Urinary bladder (tissue), 4 donors: ENCODE data around the gene FAM163B. TPM values are rescaled to one million over a fixed set of nuclear protein-coding genes. Genes with fewer than 3 reads are reported as not detected.

Experiments used
- DNase-seq: peaks from one replicate; pipeline ENCODE4 v3.0.0-alpha.2; 2015; ENCODE audit errors: extremely low spot score
- H3K27ac ChIP-seq: one replicate; pipeline ENCODE4 v1.5.1; 2013; ENCODE audit warnings: low read depth, mild to moderate bottlenecking, moderate library complexity
- H3K36me3 ChIP-seq: one replicate; pipeline ENCODE4 v1.6.1; 2013; ENCODE audit warnings: mild to moderate bottlenecking, moderate library complexity; ENCODE audit not compliant: insufficient read depth
- H3K4me1 ChIP-seq: one replicate; pipeline ENCODE4 v1.6.1; 2013; ENCODE audit warnings: mild to moderate bottlenecking, moderate library complexity; ENCODE audit not compliant: insufficient read depth
- H3K4me3 ChIP-seq: one replicate; pipeline ENCODE4 v1.5.1; 2013; ENCODE audit warnings: low read depth, low read length
- WGBS: extraction: QIAGEN DNeasy Blood & Tissue Kit; methylation state at CpG from one replicate; pipeline ENCODE4 v1.1.7; 2013; 5-methylcytosine and 5-hydroxymethylcytosine counted together
- polyA plus RNA-seq: library from polyadenylated mRNA; stranded (reverse); fragments of 200-250 nt; gene quantifications from one replicate; pipeline ENCODE4 v1.2.3, GENCODE V29; 2013
- total RNA-seq: library from RNA; depleted of rRNA; stranded (reverse); fragments of >200 nt; gene quantifications from one replicate; pipeline ENCODE4 v1.2.3, GENCODE V29; 2014
- donor health status: healthy with polysubstance abuse.
- donor health status: healthy.

FAM163B gene
- total and polyA plus RNA-seq, 2 donors, result 0.26 to 0.86 TPM

GRCh38 chr9:133536536-133536935 is 72.7 kb downstream of the FAM163B start:
- Histone ChIP-seq H3K4me1 (no peaks in the 10 kb centered on the region), H3K36me3 (no peaks in the 10 kb centered on the region), H3K4me3 (no peak overlapping the region), H3K27ac (no peak overlapping the region)
- WGBS, result 95% methylated on average over 9 of the region's 9 CpGs
- DNase-seq, result no peak

GRCh38 chr9:133536080-133536479 is 73.1 kb downstream of the FAM163B start:
- no peaks in the 10 kb centered on the region for H3K36me3 ChIP-seq
- DNase-seq, result no peak
- no peaks in the 10 kb centered on the region for H3K4me1 ChIP-seq
- H3K27ac ChIP-seq, result no peak overlapping the region
- 86% methylated on average over 11 of the region's 11 CpGs for WGBS
- no peak overlapping the region for H3K4me3 ChIP-seq

- DNase-seq, result no peak
- Histone ChIP-seq H3K4me3 (peak overlapping the region; percentile 35), H3K27ac (no peak overlapping the region), H3K36me3 (no peaks in the 10 kb centered on the region), H3K4me1 (no peaks in the 10 kb centered on the region)
- 55% methylated on average over 13 of the region's 13 CpGs for WGBS
Observed at GRCh38 chr9:133535306-133535877, 73.8 kb downstream of the FAM163B start.

GRCh38 chr9:133534346-133535291 is 74.6 kb downstream of the FAM163B start, which contains the start of gene ADAMTSL2:
ADAMTSL2 (plus strand) TSS chr9:133534704; CDS start chr9:133536713, 2,009 bp downstream.
- H3K27ac ChIP-seq, result no peak within 1 kb of the TSS
- no peaks in the 10 kb centered on the region for H3K4me1 ChIP-seq
- H3K4me3 ChIP-seq, result peak within 1 kb of the TSS; percentile 35
- DNase-seq, result no peak
- 2% methylated on average over 67 of the region's 70 CpGs for WGBS
- H3K36me3 ChIP-seq, result no peaks in the 10 kb centered on the region

- no peak overlapping the region for H3K4me3 ChIP-seq
- no peak overlapping the region for H3K27ac ChIP-seq
- H3K36me3 ChIP-seq, result no peaks in the 10 kb centered on the region
- no peaks in the 10 kb centered on the region for H3K4me1 ChIP-seq
- WGBS, result 49% methylated on average over 9 of the region's 9 CpGs
- DNase-seq, result no peak
Observed at GRCh38 chr9:133533857-133534256, 75.3 kb downstream of the FAM163B start.

- no peak overlapping the region for H3K4me3 ChIP-seq
- H3K4me1 ChIP-seq, result no peaks in the 10 kb centered on the region
- no peak overlapping the region for H3K27ac ChIP-seq
- 73% methylated on average over 20 of the region's 20 CpGs for WGBS
- no peaks in the 10 kb centered on the region for H3K36me3 ChIP-seq
- DNase-seq, result no peak
Observed at GRCh38 chr9:133532937-133533668, 76.1 kb downstream of the FAM163B start.

GRCh38 chr9:133531293-133531692 is 77.9 kb downstream of the FAM163B start:
- H3K36me3 ChIP-seq, result no peaks in the 10 kb centered on the region
- no peaks in the 10 kb centered on the region for H3K4me1 ChIP-seq
- H3K4me3 ChIP-seq, result no peak overlapping the region
- no peak for DNase-seq
- no peak overlapping the region for H3K27ac ChIP-seq
- 84% methylated on average over 9 of the region's 9 CpGs for WGBS

GRCh38 chr9:133529874-133530273 is 79.3 kb downstream of the FAM163B start:
- 93% methylated on average over 7 of the region's 7 CpGs for WGBS
- Histone ChIP-seq H3K4me1 (no peaks in the 10 kb centered on the region), H3K27ac (no peak overlapping the region)

GRCh38 chr9:133529457-133529856 is 79.7 kb downstream of the FAM163B start:
- Histone ChIP-seq H3K4me1 (no peaks in the 10 kb centered on the region), H3K36me3 (no peaks in the 10 kb centered on the region), H3K4me3 (no peak overlapping the region), H3K27ac (no peak overlapping the region)
- DNase-seq, result no peak
- WGBS, result 89% methylated on average over 7 of the region's 7 CpGs

More at GRCh38 chr9:133529874-133530273, 79.3 kb downstream of the FAM163B start:
- H3K36me3 ChIP-seq, result no peaks in the 10 kb centered on the region
- no peak for DNase-seq
- no peak overlapping the region for H3K4me3 ChIP-seq

GRCh38 chr9:133528876-133529241 is 80.3 kb downstream of the FAM163B start:
- Histone ChIP-seq H3K4me1 (no peaks in the 10 kb centered on the region), H3K36me3 (no peaks in the 10 kb centered on the region), H3K27ac (no peak overlapping the region), H3K4me3 (no peak overlapping the region)
- WGBS, result 76% methylated on average over 11 of the region's 11 CpGs
- DNase-seq, result no peak

- Histone ChIP-seq H3K4me1 (no peaks in the 10 kb centered on the region), H3K27ac (no peak overlapping the region), H3K4me3 (no peak overlapping the region), H3K36me3 (no peaks in the 10 kb centered on the region)
- no peak for DNase-seq
- 57% methylated on average over 22 of the region's 22 CpGs for WGBS
Observed at GRCh38 chr9:133528001-133528875, 81.0 kb downstream of the FAM163B start.

- 22% methylated on average over 18 of the region's 18 CpGs for WGBS
- peak; percentile 50 for DNase-seq
- no peaks in the 10 kb centered on the region for H3K36me3 ChIP-seq
- H3K4me1 ChIP-seq, result no peaks in the 10 kb centered on the region
- no peak overlapping the region for H3K4me3 ChIP-seq
- no peak overlapping the region for H3K27ac ChIP-seq
Observed at GRCh38 chr9:133527444-133527920, 81.7 kb downstream of the FAM163B start.
